Stimulated activated CD8-positive, alpha-beta memory T cell treated with anti-CD3 and anti-CD28 coated beads, Interleukin-7, amount 100 ng/mL, for 4 hours (primary cell): ENCODE measurements around the gene AKAP6.

Experiments
- DNase-seq, 2 donors: peaks; one replicate each; pipeline ENCODE4 v3.0.0-alpha.2; 2020; ENCODE audit warnings: low read depth in 2 of 2

AKAP6 gene

DNA sequence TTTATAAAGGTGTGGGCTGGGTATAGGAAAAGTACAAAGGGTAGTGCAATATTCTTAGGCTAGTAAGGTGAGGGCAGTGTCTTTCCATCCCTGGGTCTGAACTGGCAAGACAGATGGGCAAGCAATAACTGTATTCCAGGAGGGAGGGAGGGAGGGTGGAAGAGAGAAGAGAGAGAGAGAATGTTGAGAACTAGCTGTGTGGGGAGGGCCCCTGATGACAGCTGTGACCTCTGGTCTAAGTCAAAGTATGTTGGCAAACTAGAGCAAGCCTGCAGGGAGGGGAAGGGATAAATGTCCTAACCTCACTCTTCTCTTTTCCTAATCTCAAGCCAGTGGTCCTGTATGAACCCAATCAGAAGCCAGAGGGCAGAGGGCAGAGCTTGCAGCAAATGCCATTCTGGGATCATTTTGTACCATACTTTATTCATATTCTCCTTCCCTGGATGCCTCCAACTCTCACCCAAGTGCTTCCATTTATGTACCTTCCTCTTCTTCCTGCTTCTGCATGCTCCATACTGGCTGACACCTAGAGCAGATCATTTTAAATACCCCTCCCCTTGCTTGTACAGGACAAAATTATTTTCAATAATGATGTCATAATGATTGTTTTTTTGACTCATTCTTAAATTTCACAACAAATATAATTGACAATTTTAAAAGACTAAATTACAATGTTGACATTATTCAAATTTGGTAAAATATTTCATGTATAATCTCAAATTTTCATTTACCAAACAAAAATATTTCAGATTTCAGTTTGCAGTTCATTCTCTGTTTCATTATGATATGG is 75.9 kb downstream of the AKAP6 start:
- no peak for DNase-seq

DNA sequence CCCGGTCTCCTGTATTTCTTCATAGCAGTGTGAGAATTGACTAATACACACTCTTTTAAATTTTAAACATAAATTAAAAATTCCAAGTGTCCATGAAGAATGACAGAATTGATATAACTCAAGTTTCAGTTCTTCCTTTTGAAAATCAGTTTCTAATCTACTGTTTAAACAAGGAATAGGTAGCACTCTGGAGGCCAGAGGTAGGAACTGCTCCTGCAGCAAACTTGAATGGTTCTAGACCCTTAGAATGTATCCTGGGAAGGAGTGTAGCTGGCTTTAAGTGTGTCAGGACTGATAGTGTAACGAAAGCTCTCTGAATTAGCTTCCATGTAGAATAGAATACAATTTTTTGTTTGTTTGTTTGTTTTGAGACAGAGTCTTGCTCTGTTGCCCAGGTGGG is 76.8 kb downstream of the AKAP6 start:
- DNase-seq, result no peak

DNA sequence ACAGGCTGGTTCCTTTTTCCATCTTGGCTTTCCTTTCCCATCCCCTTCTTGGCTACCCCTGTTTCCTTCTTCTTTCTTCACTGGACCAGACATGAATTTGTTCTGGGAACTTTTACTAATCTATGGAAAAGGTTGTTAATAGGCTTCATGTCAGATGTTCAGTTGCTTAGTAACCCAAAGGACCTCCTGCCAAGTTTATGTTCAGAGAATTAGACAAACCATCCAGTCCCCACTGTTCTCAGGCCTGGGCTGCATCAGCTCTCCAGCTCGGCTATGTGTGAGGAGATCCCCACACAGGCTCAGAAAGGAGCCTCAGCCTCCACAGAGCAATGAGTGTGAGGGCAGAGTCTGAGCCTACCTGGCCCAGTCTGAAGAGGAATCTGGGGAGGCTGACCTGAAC is 78.0 kb downstream of the AKAP6 start:
- DNase-seq, result no peak

DNA sequence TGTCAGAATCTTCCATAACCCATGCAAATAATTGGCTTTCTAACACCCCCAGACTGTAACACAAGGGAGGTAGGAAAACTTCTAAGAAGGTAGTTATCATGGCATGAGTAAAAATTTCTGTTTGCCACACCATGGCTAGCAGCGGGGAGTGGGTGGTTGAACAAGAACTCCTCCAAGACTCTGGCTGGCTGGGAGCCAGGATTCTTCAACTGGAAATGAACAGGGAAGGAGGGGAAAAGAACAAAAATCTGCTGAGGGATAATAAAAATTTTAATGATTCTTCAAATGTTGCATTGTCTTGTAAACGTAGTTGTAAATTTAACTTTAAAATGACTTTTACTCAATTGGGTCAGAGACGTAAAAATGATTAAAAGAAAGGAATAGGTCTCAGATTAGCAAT is 78.9 kb downstream of the AKAP6 start:
- DNase-seq, result no peak

DNA sequence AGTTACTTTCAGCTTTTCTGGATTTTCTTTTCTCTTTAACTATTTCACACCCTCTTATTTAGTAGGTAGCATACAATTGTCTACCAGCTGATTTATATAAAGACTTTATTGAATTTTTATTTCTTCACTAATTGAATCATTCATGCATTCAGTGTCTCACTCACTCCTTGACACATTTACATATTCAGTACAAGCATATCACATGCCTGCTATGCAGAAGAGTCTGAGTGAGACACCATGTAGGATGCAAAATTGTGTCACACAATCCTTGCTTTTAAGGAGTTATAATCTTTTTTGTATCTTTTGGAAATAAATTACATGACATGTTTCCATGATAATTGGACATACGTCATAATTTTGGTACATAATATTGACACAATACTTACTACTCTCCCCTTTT is 83.0 kb downstream of the AKAP6 start:
- DNase-seq, result no peak

DNA sequence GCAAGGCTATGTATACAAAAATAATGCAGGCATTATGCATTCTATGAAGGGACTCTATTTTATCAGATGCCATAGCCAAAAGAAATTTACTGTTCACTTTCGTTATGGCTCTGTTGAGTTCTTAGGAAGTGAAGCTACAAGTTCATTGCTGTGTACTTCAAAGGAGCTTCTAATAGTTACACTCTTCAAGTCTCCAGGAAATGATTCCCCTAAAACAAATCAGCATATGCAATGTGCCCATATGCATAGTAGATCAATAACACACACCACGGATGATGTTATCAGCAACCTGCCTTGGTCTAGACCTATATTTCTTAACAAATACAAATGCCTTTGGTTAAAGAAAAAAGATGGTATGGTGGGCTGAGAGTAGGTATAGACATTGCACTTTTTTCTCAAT is 83.4 kb downstream of the AKAP6 start:
- DNase-seq, result no peak

DNA sequence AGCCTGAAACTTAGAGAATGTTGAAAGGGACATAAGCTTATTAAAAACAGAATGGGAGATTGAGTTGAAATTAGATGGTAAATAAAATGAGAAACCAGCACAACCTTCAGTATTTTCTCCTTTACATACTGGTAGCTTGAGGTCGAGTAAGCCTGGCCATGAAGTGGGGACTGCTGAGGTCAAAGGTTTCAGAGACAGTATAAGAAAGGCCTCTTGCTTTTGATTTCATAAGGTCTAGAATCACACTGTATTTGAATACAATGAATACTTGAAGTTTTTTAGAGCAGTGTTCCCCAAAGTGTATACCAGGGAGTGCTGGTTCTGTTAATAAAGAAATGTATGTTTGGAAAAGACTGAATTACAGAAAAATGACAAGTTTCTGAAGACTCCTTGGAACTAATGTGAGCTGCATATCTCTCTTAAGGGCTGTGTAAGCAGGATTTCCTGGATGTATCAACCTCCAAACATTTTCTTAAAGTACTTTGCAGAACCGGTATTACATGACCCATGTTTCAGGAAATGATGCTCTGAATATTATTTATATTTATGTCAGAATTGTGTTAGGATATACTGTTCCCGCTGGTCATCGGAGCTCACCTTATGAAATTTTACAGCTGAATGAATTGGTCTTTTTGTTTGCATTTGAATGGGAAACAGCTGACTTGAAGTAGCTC is 85.0 kb downstream of the AKAP6 start:
- no peak for DNase-seq

DNA sequence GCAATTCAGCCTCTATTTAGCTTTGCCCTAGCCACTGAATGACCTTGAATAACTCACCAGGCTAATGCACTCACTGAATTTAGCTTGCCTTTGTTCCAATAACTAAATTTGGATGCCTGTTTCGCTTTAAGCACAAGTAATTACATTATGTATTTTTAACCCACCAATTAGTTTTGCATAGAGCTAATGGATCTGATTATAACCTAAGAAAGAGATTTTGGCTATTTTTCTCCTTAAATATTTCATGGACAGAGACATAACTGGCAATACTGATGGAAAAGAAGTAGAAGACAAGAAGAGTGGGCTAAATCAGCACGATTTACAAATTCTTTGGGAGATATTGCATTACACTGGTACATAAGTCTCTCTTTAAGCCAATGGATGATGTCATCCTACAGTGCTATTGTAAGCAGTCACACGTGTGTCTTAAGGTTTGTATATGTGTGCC is 85.7 kb downstream of the AKAP6 start:
- DNase-seq, result no peak

DNA sequence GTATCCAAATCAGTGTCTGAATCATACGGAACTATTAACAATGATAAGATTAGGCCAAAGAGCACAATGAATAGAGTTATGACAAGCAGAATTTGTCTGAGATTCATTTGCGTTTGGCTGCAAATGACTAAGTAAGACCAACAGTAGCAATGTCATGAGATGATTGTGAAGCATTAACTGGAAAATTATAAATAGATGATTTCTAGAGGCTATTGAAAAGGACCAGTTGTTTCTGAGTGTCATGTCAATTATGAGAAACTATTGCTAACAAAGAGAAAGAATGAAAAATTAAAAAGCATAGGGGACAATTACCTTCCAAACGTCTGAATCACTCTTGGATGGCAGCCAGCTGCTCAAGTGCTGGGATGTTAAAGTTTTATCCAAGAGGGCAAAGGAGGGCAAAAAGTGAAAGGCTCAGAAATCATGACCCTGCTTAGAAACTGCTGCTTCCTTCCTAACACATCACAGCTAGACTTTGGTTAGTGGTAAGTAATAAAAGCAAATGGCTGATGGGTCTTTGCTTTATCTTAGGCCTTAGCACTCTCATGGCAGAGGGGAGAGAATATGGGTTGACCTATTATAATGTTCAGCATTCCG is 89.0 kb downstream of the AKAP6 start:
- no peak for DNase-seq

DNA sequence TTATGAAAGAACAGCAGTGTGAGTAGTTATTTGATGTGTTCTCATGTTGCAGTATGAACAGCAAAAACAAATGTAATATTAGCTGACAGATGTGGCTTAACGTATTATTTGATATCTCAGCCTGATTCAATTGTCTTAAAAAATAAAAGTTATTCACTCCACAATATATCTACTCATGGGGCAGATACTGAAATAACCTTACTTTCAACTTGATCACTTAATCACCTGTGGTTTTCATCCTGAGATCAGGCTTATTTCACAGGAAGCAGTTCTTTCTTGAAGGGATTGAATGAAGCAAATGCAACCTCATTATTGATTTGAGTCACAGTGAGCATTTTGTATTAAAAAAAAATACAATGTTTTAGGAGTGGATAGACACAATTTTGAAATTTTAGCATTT is 90.3 kb downstream of the AKAP6 start:
- DNase-seq, result no peak

DNA sequence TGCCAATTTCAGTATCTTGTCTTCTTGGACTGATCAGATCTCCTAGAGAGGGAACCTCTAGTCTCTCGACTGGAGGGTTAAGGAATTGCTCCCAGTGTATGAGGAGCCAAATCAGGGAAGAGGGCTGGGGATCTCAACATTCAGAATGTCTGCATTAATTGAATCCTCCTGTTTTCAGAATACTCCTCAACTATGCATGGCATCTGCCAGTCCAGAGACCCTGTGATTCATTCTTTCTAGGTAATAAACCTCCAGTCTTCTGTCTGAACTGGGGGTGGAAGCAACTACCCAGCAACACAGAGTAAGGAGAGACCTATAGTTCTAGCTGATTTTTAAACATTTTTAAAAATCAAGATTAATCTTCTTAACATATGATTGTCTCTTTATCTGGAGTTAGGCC is 92.7 kb downstream of the AKAP6 start:
- no peak for DNase-seq

DNA sequence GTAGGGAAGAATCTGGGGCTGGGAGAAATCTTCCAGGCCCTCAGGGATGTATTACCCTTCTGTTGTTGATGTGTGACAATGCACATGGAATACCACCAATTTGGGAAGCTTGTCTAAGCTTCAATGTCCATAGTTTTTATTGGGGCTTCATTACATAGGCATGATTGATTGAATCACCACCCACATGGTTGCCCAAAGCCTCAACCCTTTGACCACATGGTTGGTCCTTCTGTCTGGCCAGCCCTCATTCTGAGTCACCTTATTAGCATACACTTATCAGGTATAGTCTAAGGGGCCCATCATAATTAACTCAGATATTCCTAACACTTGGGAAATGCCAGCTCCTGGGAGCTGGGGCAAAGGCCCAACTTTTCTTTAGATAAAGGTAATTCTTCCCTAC is 93.3 kb downstream of the AKAP6 start:
- no peak for DNase-seq

DNA sequence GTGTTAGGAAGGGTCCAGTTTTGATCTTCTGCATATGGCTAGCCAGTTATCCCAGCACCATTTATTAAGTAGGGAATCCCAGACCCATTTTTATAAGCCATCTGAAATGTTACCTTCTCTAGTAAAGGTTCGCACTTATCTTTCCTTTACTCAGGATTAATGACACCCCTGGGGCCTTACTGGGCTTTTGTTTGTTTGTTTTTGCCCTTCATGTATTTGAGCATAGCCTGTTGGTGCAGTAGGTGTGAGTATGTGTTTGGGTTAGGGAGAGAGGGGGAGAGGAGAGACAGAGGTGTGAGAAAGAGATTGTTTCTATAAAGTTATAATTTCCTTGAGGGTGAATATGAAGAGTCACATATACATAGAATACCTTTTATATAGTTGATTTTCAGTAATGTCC is 96.9 kb downstream of the AKAP6 start:
- DNase-seq, result no peak

DNA sequence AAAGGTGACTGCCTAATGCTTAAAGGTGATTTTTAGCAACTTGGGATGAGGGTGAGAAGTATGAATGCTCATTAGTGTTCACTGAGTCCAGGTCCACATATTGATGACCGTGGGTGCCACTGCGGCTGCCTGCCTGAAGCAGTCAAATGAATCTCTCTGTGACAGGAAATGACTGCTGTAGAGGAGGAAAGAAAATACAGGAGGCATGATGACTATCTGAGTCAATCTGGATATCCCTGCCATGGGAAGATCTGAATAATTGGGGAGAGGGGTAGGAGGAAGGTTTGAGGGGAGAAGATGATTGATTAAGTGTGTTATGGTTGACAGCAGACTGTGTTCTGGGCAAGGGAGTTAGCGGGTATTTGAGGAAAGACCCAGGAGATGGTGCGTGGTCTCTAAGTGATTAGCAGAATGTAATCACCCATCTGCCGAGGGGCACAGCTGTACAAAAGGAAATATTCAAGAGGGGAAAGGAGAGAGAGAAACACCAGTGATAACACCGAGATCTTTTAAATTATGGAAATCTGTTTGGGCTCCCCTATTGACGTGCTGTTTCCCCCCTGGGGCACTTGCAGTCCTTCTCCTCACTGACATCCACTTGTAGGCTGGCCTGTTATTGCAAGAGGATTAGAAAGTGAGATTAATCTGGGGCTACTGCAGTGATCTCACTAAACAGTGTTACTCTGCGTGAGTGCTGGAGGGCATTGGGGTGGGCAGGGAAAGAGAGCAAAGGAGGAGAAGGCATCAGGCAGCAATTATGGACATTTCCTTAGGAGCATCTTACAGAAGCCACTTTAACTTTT is 97.7 kb downstream of the AKAP6 start:
- DNase-seq, result no peak

DNA sequence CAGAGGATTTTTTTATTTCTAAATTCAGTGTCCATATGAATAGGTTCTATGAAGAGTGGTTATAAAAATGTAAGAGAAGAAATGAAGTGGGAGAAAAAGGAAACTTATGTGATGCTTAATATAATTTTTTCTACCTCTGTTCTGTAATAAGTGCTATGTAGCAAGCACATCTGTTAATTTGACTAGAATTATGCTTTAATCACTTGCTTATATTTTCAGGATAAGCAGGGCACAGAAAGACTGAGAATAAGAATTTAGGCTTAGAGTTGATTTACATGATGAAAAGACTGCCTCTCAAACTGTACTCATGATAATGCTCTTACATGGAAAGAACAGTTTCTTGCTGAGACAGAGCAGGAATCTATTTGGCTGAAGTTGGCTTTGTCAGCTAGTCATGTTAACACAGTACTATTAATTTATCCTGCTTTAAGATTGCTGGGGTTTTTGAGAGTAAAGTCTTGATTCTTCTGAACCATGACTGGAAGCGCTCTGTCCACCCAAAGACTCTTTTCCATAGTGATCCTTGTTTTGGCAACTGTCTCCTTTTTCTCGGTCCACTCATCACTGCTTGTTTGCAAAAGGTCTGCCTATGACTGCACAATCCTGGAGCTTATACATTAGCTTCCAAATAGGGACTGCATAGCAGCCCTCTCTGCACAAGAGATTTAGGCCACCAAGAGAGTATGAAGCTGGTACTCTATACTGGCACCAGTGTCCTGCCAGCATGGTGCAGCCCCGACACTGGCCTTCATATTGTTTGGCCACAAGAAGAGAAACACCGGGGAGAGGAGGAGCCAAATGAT is 98.8 kb downstream of the AKAP6 start:
- no peak for DNase-seq

DNA sequence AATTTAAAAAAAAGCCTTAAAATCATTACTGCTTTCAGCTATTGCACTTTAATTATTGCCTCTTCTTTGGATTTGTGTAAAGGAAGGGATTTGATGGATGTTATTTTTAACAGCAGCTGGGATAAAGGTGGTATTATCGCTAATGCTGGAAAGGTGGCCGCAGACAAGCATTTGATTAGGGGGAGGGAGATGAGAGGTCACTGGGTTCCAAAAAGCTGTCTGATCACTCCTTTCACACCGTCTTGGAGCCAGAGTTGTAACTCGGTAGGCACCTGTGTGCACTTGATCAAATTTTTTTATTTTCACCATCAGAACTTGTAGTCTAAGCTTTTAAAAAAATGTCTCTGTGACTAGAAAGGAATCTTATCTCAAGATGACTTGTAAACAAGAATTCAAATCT is 99.8 kb downstream of the AKAP6 start:
- no peak for DNase-seq

DNA sequence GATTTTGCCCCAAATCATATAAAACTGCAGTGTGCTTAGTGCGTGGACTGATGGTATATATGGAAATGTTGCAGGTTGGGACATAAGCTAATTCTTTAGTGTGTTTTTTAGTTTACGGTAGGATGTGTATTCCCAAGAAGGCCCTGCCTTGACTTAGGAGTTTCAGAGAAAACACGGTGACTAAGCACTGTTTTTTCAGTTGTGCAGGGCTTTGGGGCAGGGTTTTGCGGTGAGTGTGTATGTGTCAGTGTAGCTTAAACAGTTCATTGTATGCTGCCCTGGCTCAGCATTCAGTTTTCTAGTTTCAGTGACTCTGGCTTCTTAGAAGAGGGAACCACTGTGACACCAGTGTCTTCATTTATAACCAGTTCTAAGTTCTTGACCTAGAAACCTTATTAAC is 101.2 kb downstream of the AKAP6 start:
- no peak for DNase-seq

DNA sequence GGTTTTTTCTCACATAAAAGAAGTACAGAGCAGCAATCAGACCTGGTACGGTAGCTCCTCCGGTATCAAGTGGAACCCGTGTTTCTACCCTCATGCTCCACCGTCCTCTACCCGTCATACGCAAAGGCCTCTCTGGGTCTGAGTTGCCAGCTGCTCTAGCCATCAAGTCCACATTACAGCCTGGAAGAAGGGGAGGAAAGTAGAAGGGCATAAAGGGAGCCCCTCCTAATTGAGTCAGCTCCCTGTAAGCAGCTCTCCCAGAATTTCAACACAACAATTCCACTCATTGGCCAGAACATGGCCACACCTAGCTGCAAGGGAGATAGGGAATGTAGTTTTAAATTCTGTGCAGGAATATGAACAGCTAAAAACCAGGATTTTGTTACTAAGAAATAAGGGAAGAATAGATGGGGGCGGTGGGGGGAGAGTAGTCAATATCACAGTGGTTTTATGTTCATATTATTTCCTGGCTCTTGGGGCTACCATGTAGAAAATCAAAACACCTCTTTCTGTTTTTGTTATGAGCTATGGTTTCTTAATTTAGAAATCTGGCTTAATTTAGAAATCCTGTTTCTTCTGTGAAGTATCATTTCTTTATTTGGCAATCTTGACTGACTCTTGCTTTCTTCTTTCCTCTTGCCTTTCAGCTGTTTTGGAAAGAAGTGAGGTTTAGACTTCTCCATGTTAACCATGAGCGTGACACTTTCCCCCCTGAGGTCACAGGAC is 103.9 kb downstream of the AKAP6 start:
- no peak for DNase-seq

DNA sequence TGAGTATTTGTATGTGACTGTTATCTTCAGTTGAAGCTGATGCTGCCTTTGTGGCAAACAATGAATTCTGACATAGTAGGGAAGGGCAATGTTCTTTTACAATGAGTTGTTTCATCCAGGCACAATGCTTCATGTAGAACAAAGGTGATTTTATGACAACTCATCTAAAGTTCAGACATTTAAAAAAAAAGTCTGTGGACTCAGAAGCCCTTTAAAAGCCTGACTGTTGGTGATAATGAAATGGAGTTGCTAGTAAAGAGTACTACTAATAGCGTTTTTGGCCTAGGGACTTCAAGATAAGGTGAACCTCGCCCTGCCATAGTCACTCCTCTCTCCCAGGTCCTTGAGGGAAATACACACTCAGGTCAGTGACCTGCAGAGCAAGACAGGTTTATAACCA is 105.1 kb downstream of the AKAP6 start:
- no peak for DNase-seq

DNA sequence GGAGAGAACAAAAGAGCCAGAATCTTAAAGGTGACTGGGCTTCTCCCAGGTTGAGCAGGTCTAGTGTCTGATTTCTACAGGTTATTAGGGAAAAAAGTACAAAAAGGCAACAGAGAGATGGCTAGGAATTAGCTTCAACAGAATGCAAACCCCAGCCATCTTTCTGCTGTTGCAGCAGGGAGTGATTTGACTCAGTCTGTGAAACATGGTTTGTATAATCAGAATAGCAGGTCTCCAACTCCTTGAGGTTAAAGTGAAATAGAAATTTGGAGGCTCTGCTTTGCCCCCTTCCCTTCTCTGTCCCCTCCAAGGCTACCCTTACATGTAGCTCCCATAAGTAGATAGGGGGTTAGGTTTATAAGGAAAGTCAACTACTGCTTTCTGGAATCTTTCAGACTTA is 105.8 kb downstream of the AKAP6 start:
- no peak for DNase-seq

DNA sequence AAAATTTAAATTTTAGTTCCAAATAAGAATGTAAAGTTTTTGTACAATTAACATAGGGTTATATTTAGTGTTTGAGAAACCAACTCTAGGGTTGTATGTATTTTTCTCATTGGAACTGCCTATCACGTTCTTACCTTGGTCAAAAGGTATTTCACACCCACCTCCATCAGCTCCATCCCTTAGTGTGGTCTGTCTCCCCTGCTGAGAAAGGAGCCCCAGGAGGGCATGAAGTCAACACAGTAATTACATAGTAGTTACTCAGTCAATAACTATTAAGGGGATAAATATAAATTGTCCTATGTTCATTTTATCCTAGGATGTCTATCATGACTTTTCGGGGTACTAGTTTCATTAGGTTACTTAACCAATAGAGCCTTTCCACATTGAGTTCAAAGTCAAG is 106.3 kb downstream of the AKAP6 start:
- DNase-seq, result no peak
